ENCODE data around the gene NR2F1.

DNA sequence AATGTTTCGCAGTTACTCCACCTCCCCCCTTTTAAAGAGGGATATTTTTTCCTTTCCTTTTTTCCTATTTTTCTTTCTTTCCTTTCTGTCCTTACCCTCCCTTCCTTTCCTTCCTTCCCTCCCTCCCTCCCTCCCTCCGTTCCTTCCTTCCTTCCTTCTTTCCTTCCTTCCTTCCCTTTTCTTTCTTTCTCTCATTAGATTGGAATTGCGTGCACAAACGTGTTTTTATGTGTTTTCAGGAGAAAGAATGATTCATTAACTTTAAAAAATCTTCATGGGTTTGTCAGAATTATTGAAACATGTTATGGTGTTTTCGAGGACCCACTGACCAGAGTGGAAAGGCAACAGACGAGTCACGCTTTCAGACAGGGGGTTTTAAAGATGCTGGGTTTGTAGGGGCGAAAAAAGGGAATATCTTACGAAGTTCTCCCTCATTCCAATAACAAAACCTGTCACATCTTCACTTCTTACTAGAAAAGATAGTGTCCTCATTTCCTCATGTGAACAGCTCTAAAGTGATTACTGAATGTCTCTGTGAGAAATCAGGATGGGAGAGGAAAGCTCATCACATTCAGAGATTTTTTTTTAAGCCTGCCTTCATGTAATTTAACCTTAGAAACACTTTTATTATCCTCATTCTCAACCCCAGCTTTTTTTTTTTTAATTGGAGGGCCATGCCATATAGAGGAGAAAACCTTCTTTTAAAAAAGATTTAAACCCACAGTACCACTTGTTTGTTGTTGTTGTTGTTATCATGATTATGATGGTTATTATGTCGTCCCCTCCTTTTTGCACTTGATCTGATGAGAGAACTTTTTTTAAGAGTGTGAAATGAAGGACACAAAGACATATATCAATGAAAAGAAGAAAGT, 21.9 kb downstream of the NR2F1 start:
- TF ChIP-seq CTCF (conservative IDR thresholded peaks at IDR 0.05; ENCODE audit: low read length) (no peak), EZH2phosphoT487 (IDR thresholded peaks at IDR 0.05; ENCODE audit: borderline replicate concordance, low read depth, low read length) (no peak)
